Panc1 (cell line): Measurements from ENCODE around the gene ALG14. TPM values are rescaled to one million over a fixed set of nuclear protein-coding genes. Genes with fewer than 3 reads are reported as not detected.

Source experiments
- ATAC-seq: fragments of 200-7000 bp; cut with Tn5 transposase; 2 replicates; pipeline ENCODE4 v1.9.1; 2020; ENCODE audit warnings: mild to moderate bottlenecking, moderate library complexity
- BruUV-seq: library from RNA; stranded (reverse); fragments of 400-500 nt; replicated peaks from 2 replicates; lab custom pipeline; 2021; lab: Mats Ljungman, UMichigan
- CTCF ChIA-PET: fragments of 300-600 bp; sonication (Branson Sonifier 250); formaldehyde crosslinking; loops from one replicate; lab custom pipeline; 2022; ENCODE audit warnings: antibody characterized with exemption; lab: Charles Lee
- POLR2A ChIA-PET: fragments of 300-600 bp; sonication (Branson Sonifier 250); formaldehyde crosslinking; loops from one replicate; lab custom pipeline; 2022; ENCODE audit warnings: antibody characterized with exemption; lab: Charles Lee
- DNase-seq: peaks from one replicate; pipeline ENCODE4 v3.0.0-alpha.2; 2010; ENCODE audit warnings: low read depth, low spot score
- H3K27ac ChIP-seq: 2 replicates; pipeline ENCODE4 v1.5.1; 2011; ENCODE audit warnings: mild to moderate bottlenecking, low read length, inconsistent platforms
- H3K27me3 ChIP-seq: fragments of 200-500 bp; sonication (Bioruptor generic); 2 replicates; pipeline ENCODE4 v1.6.0; 2014; ENCODE audit warnings: low read length, inconsistent platforms; ENCODE audit not compliant: control insufficient read depth, insufficient read depth
- H3K36me3 ChIP-seq: fragments of 200-500 bp; sonication (Bioruptor generic); 2 replicates; pipeline ENCODE4 v1.5.1; 2014; ENCODE audit warnings: inconsistent platforms, mild to moderate bottlenecking, low read length, moderate library complexity; ENCODE audit not compliant: control insufficient read depth, insufficient read depth
- H3K4me1 ChIP-seq: 2 replicates; pipeline ENCODE4 v1.5.1; 2011; ENCODE audit warnings: inconsistent platforms, mild to moderate bottlenecking, low read length, moderate library complexity; ENCODE audit not compliant: control insufficient read depth, insufficient read depth
- H3K4me3 ChIP-seq, 2 experiments: 2 replicates each; pipeline ENCODE4 v1.5.1; 2011 to 2012; ENCODE audit warnings: low read depth in 2 of 2, low read length in 2 of 2, mild to moderate bottlenecking in 2 of 2, inconsistent platforms in 1 of 2, moderate library complexity in 1 of 2
- H3K9me3 ChIP-seq: fragments of 200-500 bp; sonication (Bioruptor generic); 2 replicates; pipeline ENCODE4 v1.5.1; 2014; ENCODE audit warnings: low read depth, mild to moderate bottlenecking, inconsistent platforms, low read length, moderate library complexity; ENCODE audit not compliant: control insufficient read depth, insufficient read depth
- POLR2AphosphoS5 ChIP-seq: IDR thresholded peaks from 2 replicates; pipeline ENCODE4 v1.6.1; 2012; ENCODE audit warnings: mild to moderate bottlenecking, low read depth, low read length, moderate library complexity
- SIN3A ChIP-seq: IDR thresholded peaks from 2 replicates; pipeline ENCODE4 v1.6.1; 2012; ENCODE audit warnings: low read depth, mild to moderate bottlenecking, low read length, moderate library complexity, borderline replicate concordance; ENCODE audit not compliant: insufficient read depth
- TCF7L2 ChIP-seq: IDR thresholded peaks from 2 replicates; pipeline ENCODE4 v1.6.1; 2011; ENCODE audit warnings: mild to moderate bottlenecking, low read depth, low read length, inconsistent platforms
- in situ Hi-C: cut with HindIII; loops from 2 replicates; pipeline ENCODE4 v1.10.0; 2016; ENCODE audit warnings: low sequenced_read_pairs, low pct_unique_long_range_greater_than_20kb
- intact Hi-C: fragments of 100-400 bp; cut with micrococcal nuclease; formaldehyde crosslinking; loops from one replicate; pipeline ENCODE4 v1.10.0; 2022; ENCODE audit not compliant: unreplicated experiment
- total RNA-seq: library from RNA; stranded (reverse); gene quantifications from one replicate; pipeline ENCODE4 v1.2.1, GENCODE V29; 2021; ENCODE audit not compliant: unreplicated experiment
- TF ChIP-seq, protein P1 (sequence below), 2 experiments: IDR thresholded peaks; 2 replicates each; pipeline ENCODE4 v1.6.1; 2011 to 2012; ENCODE audit warnings: low read depth in 2 of 2, control low read depth in 1 of 2, low read length in 1 of 2, mild to moderate bottlenecking in 1 of 2, moderate library complexity in 1 of 2; ENCODE audit not compliant: insufficient read depth in 1 of 2
- TF ChIP-seq, protein P2 (sequence below): fragments of 450-650 bp; IDR thresholded peaks from 2 replicates; pipeline ENCODE4 v1.5.1; 2017; ENCODE audit warnings: mild to moderate bottlenecking

Gene ALG14
- total RNA-seq, 1 experiment from 2014 or later = 4.1 TPM

- no peaks in the 10 kb centered on the region for H3K27me3 ChIP-seq
- H3K4me3 ChIP-seq = no peak overlapping the region
- intact Hi-C loops = no loop called here
- BruUV-seq = no TSS peak
- CTCF ChIA-PET = no interaction called here
- in situ Hi-C loops = no loop called here
- no peak for DNase-seq
- H3K36me3 ChIP-seq = no peaks in the 10 kb centered on the region
- H3K27ac ChIP-seq = no peak overlapping the region
- H3K4me1 ChIP-seq = no peaks in the 10 kb centered on the region
- H3K9me3 ChIP-seq = no peaks in the 10 kb centered on the region
- ATAC-seq = no peak
- POLR2A ChIA-PET = no interaction called here
- TF ChIP-seq, protein P1, sequence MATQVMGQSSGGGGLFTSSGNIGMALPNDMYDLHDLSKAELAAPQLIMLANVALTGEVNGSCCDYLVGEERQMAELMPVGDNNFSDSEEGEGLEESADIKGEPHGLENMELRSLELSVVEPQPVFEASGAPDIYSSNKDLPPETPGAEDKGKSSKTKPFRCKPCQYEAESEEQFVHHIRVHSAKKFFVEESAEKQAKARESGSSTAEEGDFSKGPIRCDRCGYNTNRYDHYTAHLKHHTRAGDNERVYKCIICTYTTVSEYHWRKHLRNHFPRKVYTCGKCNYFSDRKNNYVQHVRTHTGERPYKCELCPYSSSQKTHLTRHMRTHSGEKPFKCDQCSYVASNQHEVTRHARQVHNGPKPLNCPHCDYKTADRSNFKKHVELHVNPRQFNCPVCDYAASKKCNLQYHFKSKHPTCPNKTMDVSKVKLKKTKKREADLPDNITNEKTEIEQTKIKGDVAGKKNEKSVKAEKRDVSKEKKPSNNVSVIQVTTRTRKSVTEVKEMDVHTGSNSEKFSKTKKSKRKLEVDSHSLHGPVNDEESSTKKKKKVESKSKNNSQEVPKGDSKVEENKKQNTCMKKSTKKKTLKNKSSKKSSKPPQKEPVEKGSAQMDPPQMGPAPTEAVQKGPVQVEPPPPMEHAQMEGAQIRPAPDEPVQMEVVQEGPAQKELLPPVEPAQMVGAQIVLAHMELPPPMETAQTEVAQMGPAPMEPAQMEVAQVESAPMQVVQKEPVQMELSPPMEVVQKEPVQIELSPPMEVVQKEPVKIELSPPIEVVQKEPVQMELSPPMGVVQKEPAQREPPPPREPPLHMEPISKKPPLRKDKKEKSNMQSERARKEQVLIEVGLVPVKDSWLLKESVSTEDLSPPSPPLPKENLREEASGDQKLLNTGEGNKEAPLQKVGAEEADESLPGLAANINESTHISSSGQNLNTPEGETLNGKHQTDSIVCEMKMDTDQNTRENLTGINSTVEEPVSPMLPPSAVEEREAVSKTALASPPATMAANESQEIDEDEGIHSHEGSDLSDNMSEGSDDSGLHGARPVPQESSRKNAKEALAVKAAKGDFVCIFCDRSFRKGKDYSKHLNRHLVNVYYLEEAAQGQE (IDR thresholded peaks at IDR 0.05; ENCODE audit: insufficient read depth in 1 of 2, low read depth in 2 of 2, low read length in 1 of 2) = no peak
- TF ChIP-seq TCF7L2 = no peak
- TF ChIP-seq POLR2AphosphoS5 = no peak
- TF ChIP-seq SIN3A = no peak
- TF ChIP-seq, protein P2, sequence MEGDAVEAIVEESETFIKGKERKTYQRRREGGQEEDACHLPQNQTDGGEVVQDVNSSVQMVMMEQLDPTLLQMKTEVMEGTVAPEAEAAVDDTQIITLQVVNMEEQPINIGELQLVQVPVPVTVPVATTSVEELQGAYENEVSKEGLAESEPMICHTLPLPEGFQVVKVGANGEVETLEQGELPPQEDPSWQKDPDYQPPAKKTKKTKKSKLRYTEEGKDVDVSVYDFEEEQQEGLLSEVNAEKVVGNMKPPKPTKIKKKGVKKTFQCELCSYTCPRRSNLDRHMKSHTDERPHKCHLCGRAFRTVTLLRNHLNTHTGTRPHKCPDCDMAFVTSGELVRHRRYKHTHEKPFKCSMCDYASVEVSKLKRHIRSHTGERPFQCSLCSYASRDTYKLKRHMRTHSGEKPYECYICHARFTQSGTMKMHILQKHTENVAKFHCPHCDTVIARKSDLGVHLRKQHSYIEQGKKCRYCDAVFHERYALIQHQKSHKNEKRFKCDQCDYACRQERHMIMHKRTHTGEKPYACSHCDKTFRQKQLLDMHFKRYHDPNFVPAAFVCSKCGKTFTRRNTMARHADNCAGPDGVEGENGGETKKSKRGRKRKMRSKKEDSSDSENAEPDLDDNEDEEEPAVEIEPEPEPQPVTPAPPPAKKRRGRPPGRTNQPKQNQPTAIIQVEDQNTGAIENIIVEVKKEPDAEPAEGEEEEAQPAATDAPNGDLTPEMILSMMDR = no peak
These were observed 91.9 kb downstream of the ALG14 start for GRCh38 chr1:94980582-94981574.

DNA sequence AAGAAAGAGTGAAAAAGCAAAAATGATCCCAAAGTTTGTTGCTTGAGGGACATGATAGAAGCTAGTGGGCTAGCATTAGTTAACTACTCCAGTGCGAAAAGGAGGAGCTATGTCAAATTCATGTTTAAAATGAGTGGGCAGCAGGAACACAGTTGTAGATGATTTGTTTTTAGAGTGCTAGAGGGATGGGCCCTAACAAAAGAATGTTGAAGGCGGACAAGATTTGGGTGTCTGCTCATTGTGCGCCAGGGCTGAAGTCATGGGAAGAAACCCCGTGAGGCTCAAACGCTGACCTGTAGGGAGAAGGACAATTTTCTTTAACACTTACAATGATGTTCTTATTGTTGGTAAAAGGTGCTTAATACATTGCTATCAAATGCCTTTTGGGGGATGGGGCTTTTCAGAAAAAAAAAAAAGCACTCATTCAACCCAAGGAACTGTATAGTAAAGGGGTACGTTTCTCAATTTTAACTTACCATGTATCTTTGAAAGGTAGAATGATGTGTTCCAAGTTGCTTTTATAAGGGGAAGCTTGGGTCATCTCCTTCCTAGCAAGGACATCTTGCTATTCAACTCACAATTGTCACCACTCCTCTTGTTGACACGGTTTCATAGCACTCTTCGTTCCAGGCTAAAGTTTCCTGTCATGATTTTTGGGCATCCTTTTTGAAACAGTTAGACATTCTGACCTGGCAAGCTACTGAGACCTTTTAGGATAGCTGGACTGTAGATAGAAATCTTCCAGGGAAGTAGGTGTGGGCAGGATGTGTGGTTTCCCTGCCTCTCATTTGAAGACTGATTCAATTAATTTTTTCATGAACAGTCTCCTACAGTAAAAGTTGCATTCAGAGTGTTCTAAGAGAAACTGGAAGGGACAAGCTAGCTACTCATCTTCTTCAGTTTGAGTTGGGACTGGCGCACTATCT is 92.8 kb downstream of the ALG14 start:
- in situ Hi-C loops = no loop called here
- no peak overlapping the region for H3K4me3 ChIP-seq
- ChIA-PET POLR2A (no interaction called here), CTCF (no interaction called here)
- intact Hi-C loops = no loop called here
- TF ChIP-seq, protein P2 = no peak
- TF ChIP-seq, protein P1 (IDR thresholded peaks at IDR 0.05; ENCODE audit: insufficient read depth in 1 of 2, low read depth in 2 of 2, low read length in 1 of 2) = no peak
- no peak for TF ChIP-seq POLR2AphosphoS5
- no peak for TF ChIP-seq TCF7L2
- no peak for TF ChIP-seq SIN3A
- DNase-seq (no peak), ATAC-seq (no peak)
- no TSS peak for BruUV-seq
- H3K27me3 ChIP-seq = no peaks in the 10 kb centered on the region
- no peak overlapping the region for H3K27ac ChIP-seq
- no peaks in the 10 kb centered on the region for H3K9me3 ChIP-seq
- no peaks in the 10 kb centered on the region for H3K4me1 ChIP-seq
- H3K36me3 ChIP-seq = no peaks in the 10 kb centered on the region
